ENCODE measurements around the gene TNRC18.
A peak's percentile ranks its signal among the peaks of the same experiment; 100 is the strongest.

Gene TNRC18

DNA sequence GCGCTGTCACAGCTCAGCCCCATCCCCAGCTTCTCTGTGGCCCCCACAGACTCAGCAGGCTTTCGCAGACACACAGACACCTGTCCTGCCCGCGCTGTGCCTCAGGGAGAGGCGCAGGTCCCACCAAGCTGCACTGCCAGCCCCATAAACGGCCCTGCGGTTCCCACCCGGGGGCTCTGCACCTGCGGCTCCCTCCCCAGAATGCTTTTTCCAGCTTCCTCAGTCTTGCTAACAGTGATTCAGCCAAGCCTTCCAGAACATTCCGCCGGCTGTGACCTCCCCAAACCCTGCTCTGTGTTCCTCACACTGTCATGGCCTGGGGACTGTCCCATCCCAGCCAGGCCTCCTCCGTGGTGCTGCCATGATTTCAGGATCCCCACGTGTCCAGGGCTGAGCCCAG lies 27.8 kb upstream of the TNRC18 start:
- no peak overlapping the region for H2BK15ac ChIP-seq (ENCODE audit: low read depth, poor library complexity, severe bottlenecking)
- H2BK5ac ChIP-seq (ENCODE audit: low read depth, low read length, poor library complexity, severe bottlenecking): no peak overlapping the region
- peak overlapping the region; percentile 7 to 15 for H2BK12ac ChIP-seq (ENCODE audit: low read length in 2 of 2)
- H3K4me3 ChIP-seq (ENCODE audit: insufficient read depth in 1 of 2, low read depth in 1 of 2, low read length in 2 of 2): no peak overlapping the region
- H2AFZ ChIP-seq (ENCODE audit: low read depth, low read length): no peak overlapping the region
- no peak overlapping the region for H3K18ac ChIP-seq (ENCODE audit: low read depth in 1 of 2, low read length in 2 of 2)
- H3K9me3 ChIP-seq (ENCODE audit: control insufficient read depth, low read length): no peaks in the 10 kb centered on the region
- H3K27me3 ChIP-seq (ENCODE audit: control insufficient read depth in 1 of 2, insufficient read depth in 1 of 2, low read length in 2 of 2): peaks cover 0 to 6% of the 10 kb centered on the region in 2 experiments
- H4K8ac ChIP-seq (ENCODE audit: low read length): no peak overlapping the region
- H3K14ac ChIP-seq (ENCODE audit: low read length in 2 of 2): no peak overlapping the region
- peaks cover 0 to 3% of the 10 kb centered on the region in 2 experiments for H3K36me3 ChIP-seq (ENCODE audit: control insufficient read depth in 1 of 2, insufficient read depth in 2 of 2, low read depth in 1 of 2, low read length in 2 of 2)
- H3K79me1 ChIP-seq (replicated peaks; ENCODE audit: low read length, poor library complexity, severe bottlenecking): no peaks in the 10 kb centered on the region
- no peak overlapping the region for H3K27ac ChIP-seq (ENCODE audit: low read length, poor library complexity, severe bottlenecking)
- H3K23ac ChIP-seq (ENCODE audit: low read length in 2 of 2): peak overlapping the region in 1 of 2 experiments; percentile 71
- H3K4me2 ChIP-seq (ENCODE audit: low read length, poor library complexity, severe bottlenecking): no peak overlapping the region
- no peak overlapping the region for H3K4ac ChIP-seq (ENCODE audit: low read depth in 1 of 2, low read length in 2 of 2)
- no peak for DNase-seq
- H2AK5ac ChIP-seq (ENCODE audit: low read length, severe bottlenecking): no peak overlapping the region
- 84% methylated on average over 13 of the region's 13 CpGs for WGBS
- no peak overlapping the region for H4K91ac ChIP-seq (ENCODE audit: low read length)
- H3K9ac ChIP-seq (ENCODE audit: low read length): no peak overlapping the region
- H2BK120ac ChIP-seq (ENCODE audit: low read depth, low read length): no peak overlapping the region
- peaks cover 12% of the 10 kb centered on the region for H3K4me1 ChIP-seq (ENCODE audit: control insufficient read depth, insufficient read depth, low read depth, low read length)

DNA sequence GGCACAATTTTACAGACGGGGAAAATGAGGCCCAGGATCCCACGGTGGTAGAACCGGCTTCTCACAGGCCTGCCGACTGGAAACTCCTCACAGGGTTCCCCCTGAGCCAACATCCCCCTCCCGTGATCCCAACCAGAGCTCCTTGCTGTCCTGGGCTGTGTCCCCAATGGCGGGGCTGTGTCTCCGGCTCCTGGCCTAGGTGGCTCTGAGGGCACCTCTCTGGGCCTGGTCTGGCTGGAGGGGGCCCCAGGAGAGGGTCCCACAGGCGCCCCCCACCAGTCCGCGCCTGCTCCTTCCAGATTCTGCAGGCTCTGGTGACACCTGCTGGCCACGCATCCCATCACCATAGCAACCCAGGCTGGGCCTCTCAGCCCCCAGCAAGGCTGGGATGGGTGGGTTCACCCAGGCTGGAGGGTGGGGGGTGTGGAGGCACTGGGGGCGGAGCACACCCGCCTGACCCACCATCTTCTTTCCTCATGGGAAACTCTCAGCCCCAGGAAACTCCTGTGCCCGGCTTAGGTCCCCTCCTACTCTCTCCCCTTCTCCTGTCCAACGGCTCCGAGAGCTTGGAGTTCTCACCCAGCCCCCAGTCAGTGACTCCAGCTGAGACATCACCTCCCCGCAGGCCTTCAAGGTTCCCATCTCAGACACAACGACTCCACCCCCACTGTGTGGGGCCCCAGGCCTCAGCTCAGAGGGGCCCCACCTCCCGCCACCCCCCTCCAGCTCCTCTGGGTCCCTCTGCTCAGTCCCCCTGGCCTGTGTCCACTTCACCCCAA lies 27.1 kb upstream of the TNRC18 start:
- Histone ChIP-seq H3K9ac (ENCODE audit: low read length) (no peak overlapping the region), H3K4me2 (ENCODE audit: low read length, poor library complexity, severe bottlenecking) (peak overlapping the region; percentile 21)
- DNase-seq: peak; percentile 56

DNA sequence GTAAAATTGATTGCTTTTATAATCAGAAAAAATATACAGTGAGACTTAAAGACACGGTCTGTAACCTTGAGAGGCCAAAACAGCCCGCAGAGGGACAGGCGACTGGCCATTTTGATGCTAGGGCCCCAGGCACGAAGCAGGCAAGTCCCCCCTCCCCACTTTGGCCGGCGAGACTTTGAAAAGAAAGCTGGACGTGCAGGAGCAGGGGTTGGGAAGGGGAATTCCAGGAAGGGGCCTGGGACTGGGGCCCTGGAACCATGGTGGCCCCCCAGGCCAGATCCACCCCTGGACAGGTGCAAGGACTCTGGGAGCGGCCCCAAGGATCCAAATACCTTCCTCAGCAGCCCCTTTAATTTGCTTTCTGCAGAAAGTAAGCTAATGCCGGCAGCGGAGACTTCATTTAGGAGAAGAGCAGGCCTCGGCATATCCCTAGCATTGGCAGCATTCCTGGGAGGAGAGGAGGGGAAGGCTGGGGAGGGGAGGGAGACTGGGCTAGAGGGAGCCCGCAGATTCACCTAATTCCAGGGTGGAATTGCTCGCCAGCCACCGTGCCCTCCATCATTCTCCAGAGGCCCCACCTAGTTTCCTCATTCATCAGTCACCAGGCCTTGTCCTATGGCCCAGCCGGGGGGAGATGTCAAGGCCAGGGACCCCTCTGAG lies 24.9 kb upstream of the TNRC18 start:
- Histone ChIP-seq H2BK15ac (ENCODE audit: low read depth, poor library complexity, severe bottlenecking) (no peak overlapping the region), H3K4me2 (ENCODE audit: low read length, poor library complexity, severe bottlenecking) (no peak overlapping the region), H3K4ac (ENCODE audit: low read depth in 1 of 2, low read length in 2 of 2) (no peak overlapping the region), H4K91ac (ENCODE audit: low read length) (no peak overlapping the region), H3K4me1 (ENCODE audit: control insufficient read depth, insufficient read depth, low read depth, low read length) (peaks cover 15% of the 10 kb centered on the region), H3K14ac (ENCODE audit: low read length in 2 of 2) (no peak overlapping the region), H3K4me3 (ENCODE audit: insufficient read depth in 1 of 2, low read depth in 1 of 2, low read length in 2 of 2) (no peak overlapping the region), H2BK120ac (ENCODE audit: low read depth, low read length) (no peak overlapping the region), H3K23ac (ENCODE audit: low read length in 2 of 2) (no peak overlapping the region), H4K8ac (ENCODE audit: low read length) (no peak overlapping the region), H3K27me3 (ENCODE audit: control insufficient read depth in 1 of 2, insufficient read depth in 1 of 2, low read length in 2 of 2) (no peaks in the 10 kb centered on the region), H3K36me3 (ENCODE audit: control insufficient read depth in 1 of 2, insufficient read depth in 2 of 2, low read depth in 1 of 2, low read length in 2 of 2) (no peaks in the 10 kb centered on the region), H2AFZ (ENCODE audit: low read depth, low read length) (no peak overlapping the region), H2AK5ac (ENCODE audit: low read length, severe bottlenecking) (no peak overlapping the region), H3K18ac (ENCODE audit: low read depth in 1 of 2, low read length in 2 of 2) (no peak overlapping the region), H3K9me3 (ENCODE audit: control insufficient read depth, low read length) (no peaks in the 10 kb centered on the region), H2BK5ac (ENCODE audit: low read depth, low read length, poor library complexity, severe bottlenecking) (no peak overlapping the region), H2BK12ac (ENCODE audit: low read length in 2 of 2) (peak overlapping the region in 1 of 2 experiments; percentile 81), H3K9ac (ENCODE audit: low read length) (no peak overlapping the region), H3K79me1 (replicated peaks; ENCODE audit: low read length, poor library complexity, severe bottlenecking) (no peaks in the 10 kb centered on the region), H3K27ac (ENCODE audit: low read length, poor library complexity, severe bottlenecking) (no peak overlapping the region)
- WGBS: 74% methylated on average over 13 of the region's 15 CpGs
- no peak for DNase-seq

More for the DNA sequence above, 27.1 kb upstream of the TNRC18 start:
- Histone ChIP-seq H3K14ac (ENCODE audit: low read length in 2 of 2) (peak overlapping the region in 1 of 2 experiments; percentile 23), H4K8ac (ENCODE audit: low read length) (no peak overlapping the region), H3K36me3 (ENCODE audit: control insufficient read depth in 1 of 2, insufficient read depth in 2 of 2, low read depth in 1 of 2, low read length in 2 of 2) (peaks cover 0 to 3% of the 10 kb centered on the region in 2 experiments), H3K27me3 (ENCODE audit: control insufficient read depth in 1 of 2, insufficient read depth in 1 of 2, low read length in 2 of 2) (peaks cover 0 to 6% of the 10 kb centered on the region in 2 experiments), H3K79me1 (replicated peaks; ENCODE audit: low read length, poor library complexity, severe bottlenecking) (no peaks in the 10 kb centered on the region), H3K4me1 (ENCODE audit: control insufficient read depth, insufficient read depth, low read depth, low read length) (peaks cover 15% of the 10 kb centered on the region), H3K23ac (ENCODE audit: low read length in 2 of 2) (no peak overlapping the region), H3K4ac (ENCODE audit: low read depth in 1 of 2, low read length in 2 of 2) (no peak overlapping the region), H3K18ac (ENCODE audit: low read depth in 1 of 2, low read length in 2 of 2) (no peak overlapping the region), H3K27ac (ENCODE audit: low read length, poor library complexity, severe bottlenecking) (no peak overlapping the region), H2AFZ (ENCODE audit: low read depth, low read length) (no peak overlapping the region), H3K4me3 (ENCODE audit: insufficient read depth in 1 of 2, low read depth in 1 of 2, low read length in 2 of 2) (no peak overlapping the region), H3K9me3 (ENCODE audit: control insufficient read depth, low read length) (no peaks in the 10 kb centered on the region), H2BK15ac (ENCODE audit: low read depth, poor library complexity, severe bottlenecking) (no peak overlapping the region), H4K91ac (ENCODE audit: low read length) (no peak overlapping the region), H2BK5ac (ENCODE audit: low read depth, low read length, poor library complexity, severe bottlenecking) (no peak overlapping the region), H2BK120ac (ENCODE audit: low read depth, low read length) (no peak overlapping the region), H2AK5ac (ENCODE audit: low read length, severe bottlenecking) (no peak overlapping the region), H2BK12ac (ENCODE audit: low read length in 2 of 2) (peak overlapping the region in 1 of 2 experiments; percentile 15)
- 35% methylated on average over 15 of the region's 19 CpGs for WGBS

DNA sequence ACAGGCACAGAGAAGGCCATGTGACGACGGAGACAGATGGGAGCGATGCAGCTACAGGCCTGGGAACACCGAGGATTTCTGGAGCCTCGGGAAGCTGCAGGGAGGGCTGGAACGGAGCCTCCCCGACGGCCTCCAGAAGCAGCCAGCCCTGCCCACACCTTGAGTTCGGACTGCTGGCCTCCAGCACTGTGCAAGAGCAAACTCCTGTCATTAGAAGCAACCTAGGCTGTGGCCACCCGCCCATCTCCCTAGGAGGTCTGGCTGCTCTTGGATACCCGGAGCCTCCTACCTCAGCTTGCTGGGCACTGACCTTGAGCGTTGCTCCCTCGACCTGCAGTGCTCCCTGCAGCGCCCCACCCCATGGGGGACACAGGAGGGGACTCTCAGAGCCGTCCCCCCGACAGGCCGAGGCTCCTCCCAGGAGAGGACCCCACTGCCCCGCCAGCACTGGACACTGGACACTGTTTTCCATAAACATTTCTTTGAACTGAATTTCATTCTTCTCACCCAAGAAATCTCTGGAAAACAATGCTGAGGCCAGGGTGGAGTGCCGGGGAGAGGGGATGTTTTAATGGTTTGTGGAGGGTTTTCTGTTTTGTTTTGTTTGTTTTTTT lies 22.5 kb upstream of the TNRC18 start:
- Histone ChIP-seq H3K9me3 (ENCODE audit: control insufficient read depth, low read length) (no peaks in the 10 kb centered on the region), H4K8ac (ENCODE audit: low read length) (no peak overlapping the region), H3K9ac (ENCODE audit: low read length) (no peak overlapping the region), H3K4me3 (ENCODE audit: insufficient read depth in 1 of 2, low read depth in 1 of 2, low read length in 2 of 2) (no peak overlapping the region), H3K4me1 (ENCODE audit: control insufficient read depth, insufficient read depth, low read depth, low read length) (peaks cover 11% of the 10 kb centered on the region), H3K18ac (ENCODE audit: low read depth in 1 of 2, low read length in 2 of 2) (no peak overlapping the region), H3K36me3 (ENCODE audit: control insufficient read depth in 1 of 2, insufficient read depth in 2 of 2, low read depth in 1 of 2, low read length in 2 of 2) (no peaks in the 10 kb centered on the region), H2AFZ (ENCODE audit: low read depth, low read length) (no peak overlapping the region), H4K91ac (ENCODE audit: low read length) (no peak overlapping the region), H2BK12ac (ENCODE audit: low read length in 2 of 2) (no peak overlapping the region), H3K4me2 (ENCODE audit: low read length, poor library complexity, severe bottlenecking) (no peak overlapping the region), H2AK5ac (ENCODE audit: low read length, severe bottlenecking) (no peak overlapping the region), H3K79me1 (replicated peaks; ENCODE audit: low read length, poor library complexity, severe bottlenecking) (no peaks in the 10 kb centered on the region), H3K27ac (ENCODE audit: low read length, poor library complexity, severe bottlenecking) (no peak overlapping the region), H3K4ac (ENCODE audit: low read depth in 1 of 2, low read length in 2 of 2) (no peak overlapping the region), H3K14ac (ENCODE audit: low read length in 2 of 2) (no peak overlapping the region), H2BK120ac (ENCODE audit: low read depth, low read length) (no peak overlapping the region), H2BK15ac (ENCODE audit: low read depth, poor library complexity, severe bottlenecking) (no peak overlapping the region), H3K27me3 (ENCODE audit: control insufficient read depth in 1 of 2, insufficient read depth in 1 of 2, low read length in 2 of 2) (no peaks in the 10 kb centered on the region), H3K23ac (ENCODE audit: low read length in 2 of 2) (peak overlapping the region in 1 of 2 experiments; percentile 91), H2BK5ac (ENCODE audit: low read depth, low read length, poor library complexity, severe bottlenecking) (no peak overlapping the region)
- DNase-seq: no peak
- WGBS: 77% methylated on average over 19 of the region's 19 CpGs
